OCI-M1 (cell line): ENCODE data around the gene IFT22.
A peak's percentile ranks its signal among the peaks of the same experiment; 100 is the strongest.
"Not testable (repeated sequence)": the region's sequence is repeated elsewhere in the genome, so short reads cannot be mapped to it uniquely, and the experiment has no call there.

ENCODE experiments used
- DNase-seq: peaks from one replicate; lab custom pipeline; 2025; lab: John Stamatoyannopoulos, UW

The IFT22 gene

GRCh38 chr7:101321491-101322401, at the start of gene IFT22:
TSS of gene IFT22 (minus strand) at chr7:101321812. CDS start at chr7:101321709, 103 bp downstream.
- peak; percentile 100 for DNase-seq

GRCh38 chr7:101370836-101371235, 49.2 kb upstream of the IFT22 start:
- peak; percentile 48 for DNase-seq

- DNase-seq = no peak
Observed at GRCh38 chr7:101368422-101369165, 47.0 kb upstream of the IFT22 start.

- DNase-seq = no peak
Observed at GRCh38 chr7:101367676-101368075, 46.1 kb upstream of the IFT22 start.

- DNase-seq = no peak
Observed at GRCh38 chr7:101365956-101366355, 44.3 kb upstream of the IFT22 start.

DNA sequence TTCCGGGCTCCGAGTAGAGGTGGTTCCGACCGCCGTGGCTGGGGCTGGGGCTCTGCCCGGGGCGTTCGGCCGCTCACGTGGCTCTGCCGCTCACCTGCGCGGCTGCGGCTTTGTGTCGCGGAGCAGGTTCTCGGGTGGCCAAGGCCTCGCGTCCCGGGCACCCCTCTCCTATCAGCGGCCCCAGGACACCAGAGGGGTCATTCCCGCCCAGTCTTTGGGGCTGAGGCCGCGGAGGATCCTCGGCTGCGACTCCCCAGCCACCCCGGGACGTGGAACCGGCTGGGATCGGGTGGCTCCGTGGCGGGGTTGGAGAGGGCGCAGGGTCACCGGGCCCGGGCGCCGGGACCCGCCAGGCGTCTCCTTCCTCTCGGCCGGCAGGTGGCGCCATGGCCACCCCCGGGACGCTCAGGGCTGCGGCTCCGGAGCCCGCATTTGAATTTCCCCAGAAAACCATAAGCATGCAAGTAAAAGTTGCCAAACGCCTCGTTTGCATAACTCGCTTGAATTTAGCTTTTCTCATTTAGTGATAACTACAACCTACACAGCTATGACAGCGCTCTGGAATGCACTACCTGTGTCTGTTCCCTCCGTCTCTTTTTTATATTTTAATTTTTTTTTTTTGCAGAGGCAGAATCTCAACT, 42.2 kb upstream of the IFT22 start:
- DNase-seq = peak; percentile 95

DNA sequence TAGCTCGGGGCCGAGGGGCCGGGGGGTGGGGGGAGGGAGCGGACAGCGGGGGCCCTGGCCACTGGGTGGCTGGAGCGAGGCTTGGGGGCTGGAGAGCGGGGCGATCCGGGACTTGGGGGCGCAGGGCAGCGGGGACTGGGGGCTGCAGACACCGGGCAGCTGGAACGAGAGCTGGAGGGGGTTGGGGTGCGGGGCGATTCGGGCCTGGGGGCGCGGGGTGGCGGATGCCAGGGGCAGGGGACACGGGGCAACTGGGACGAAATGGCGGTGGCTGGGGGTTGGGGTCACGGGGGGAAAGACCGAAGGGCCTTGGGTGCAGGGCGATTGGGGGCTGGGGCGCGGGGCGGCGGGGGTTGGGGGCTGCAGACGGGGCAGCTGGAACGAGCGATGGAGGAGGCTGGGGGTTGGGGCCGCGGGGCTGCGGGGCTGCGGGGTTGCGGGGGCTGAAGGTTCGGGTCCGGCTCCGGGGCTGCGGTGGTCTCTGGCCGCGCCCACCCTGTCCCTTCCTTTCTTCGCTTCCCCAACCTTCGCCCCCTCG, 41.7 kb upstream of the IFT22 start:
- DNase-seq = no peak

DNA sequence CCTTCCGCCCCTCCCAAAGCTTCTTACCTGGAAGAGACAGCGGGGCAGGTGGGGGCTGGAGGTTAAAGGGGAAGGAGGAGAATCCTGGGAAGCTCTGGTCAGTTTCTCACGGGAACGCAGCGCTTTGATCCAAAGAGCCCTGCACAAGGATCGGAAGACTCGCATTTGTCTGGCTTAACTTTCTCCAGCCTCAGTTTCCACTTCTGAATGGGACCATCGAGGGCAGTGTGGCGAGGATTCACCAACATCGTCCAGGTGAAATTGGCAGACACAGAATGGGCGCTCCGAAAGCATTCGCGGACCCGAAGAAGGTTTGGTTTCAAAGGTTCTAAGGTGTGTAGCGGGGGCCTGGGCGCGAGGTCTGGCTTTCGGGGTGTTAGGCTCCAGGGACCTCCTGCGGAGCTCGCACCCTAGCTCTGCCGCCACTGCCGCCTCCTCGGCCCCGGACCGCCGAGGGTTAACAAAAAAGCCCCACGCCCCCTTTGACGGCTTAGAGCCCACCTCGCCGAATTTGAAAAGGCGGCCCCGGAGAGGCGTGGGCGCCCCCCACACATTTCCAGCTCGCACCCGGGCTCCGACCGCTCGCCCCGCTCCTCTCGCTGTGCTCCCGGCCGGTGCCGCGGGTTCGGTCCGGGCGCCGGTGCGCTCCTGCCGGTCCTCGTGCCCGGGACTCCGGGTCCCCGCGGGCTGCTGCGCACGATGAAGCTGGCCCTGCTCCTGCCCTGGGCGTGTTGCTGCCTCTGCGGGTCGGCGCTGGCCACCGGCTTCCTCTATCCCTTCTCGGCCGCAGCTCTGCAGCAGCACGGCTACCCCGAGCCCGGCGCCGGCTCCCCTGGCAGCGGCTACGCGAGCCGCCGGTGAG, 41.0 kb upstream of the IFT22 start, which contains the start of gene COL26A1:
TSS of gene COL26A1 (plus strand) at position 542 of the 862 bp plus-strand sequence. CDS start at position 700, 158 bp downstream.
- DNase-seq = peak; percentile 63

DNA sequence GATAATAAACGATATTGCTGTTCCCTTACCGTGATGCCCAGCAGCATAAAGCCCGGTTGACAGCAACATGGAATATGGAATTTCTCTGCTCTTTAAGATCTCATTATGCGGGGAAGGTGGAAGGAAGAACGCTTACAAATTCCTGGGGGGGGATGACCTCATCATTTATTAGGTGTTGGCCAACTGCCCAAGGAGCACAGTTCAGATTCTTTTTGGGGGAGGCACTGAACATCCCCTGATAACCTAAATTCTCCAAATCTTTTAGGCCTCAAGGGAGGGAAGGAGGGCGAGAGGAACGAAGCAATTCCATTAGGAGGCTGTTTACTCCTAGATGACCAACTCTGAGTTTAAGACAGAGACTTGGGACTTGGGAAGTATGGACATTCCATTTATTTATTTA, 35.8 kb upstream of the IFT22 start:
- no peak for DNase-seq

DNA sequence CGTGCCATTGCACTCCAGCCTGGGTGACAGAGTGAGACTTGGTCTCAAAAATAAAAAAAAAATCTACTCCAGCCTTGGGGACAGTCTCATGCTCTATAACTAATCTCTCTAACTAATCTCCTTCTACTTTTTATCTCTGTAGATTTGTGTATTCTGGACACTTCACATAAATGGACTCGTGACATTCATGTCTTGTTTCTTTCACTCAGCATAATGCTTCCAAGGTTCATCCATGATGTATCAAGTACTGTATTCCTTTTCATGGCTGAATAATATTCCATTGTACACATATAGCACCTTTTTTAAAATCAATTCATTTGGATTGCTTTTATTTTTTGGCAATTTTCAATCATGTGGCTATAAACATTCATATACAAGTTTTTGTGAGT, 31.3 kb upstream of the IFT22 start:
- peak; percentile 66 for DNase-seq

- peak; percentile 36 for DNase-seq
Observed at GRCh38 chr7:101349300-101349699, 27.7 kb upstream of the IFT22 start.

DNA sequence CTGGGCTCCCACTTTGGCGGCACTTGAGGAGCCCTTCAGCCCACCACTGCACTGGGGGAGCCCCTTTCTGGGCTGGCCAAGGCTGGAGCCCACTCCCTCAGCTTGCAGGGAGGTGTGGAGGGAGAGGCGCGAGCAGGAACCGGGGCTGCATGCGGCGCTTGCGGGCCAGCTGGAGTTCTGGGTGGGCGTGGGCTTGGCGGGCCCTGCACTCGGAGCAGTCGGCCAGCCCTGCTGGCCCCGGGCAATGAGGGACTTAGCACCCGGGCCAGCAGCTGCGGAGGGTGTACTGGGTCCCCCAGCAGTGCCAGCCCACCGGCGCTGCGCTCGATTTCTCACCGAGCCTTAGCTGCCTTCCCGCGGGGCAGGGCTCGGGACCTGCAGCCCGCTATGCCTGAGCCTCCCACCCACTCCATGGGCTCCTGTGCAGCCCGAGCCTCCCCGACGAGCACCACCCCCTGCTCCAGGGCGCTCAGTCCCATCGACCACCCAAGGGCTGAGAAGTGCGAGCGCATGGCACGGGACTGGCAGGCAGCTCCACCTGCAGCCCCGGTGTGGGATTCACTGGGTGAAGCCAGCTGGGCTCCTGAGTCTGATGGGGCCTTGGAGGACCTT, 26.9 kb upstream of the IFT22 start:
- not testable (repeated sequence) for DNase-seq

GRCh38 chr7:101347477-101347876, 25.9 kb upstream of the IFT22 start:
- DNase-seq = no peak

DNA sequence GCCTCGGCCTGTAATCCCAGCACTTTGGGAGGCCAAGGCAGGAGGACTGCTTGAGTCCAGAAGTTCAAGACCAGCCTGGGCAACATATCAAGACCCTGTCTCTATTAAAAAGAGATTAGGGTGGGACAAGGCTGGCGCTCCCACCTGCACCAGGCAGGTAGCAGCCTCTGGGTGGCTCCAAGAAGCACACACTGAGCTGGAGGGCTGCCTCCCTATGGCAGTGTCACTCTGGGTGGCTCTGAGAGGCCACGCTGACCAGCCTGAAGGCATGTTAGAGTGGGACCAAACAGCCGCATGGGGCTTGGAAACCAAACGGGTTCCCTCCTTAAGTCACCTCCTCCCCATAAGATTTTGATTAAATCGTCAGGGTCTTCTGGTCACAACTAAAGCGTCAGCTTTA, 21.3 kb upstream of the IFT22 start:
- no peak for DNase-seq

- DNase-seq = no peak
Observed at GRCh38 chr7:101340379-101340778, 18.8 kb upstream of the IFT22 start.

- peak; percentile 80 for DNase-seq
Observed at GRCh38 chr7:101333912-101334311, 12.3 kb upstream of the IFT22 start.

DNA sequence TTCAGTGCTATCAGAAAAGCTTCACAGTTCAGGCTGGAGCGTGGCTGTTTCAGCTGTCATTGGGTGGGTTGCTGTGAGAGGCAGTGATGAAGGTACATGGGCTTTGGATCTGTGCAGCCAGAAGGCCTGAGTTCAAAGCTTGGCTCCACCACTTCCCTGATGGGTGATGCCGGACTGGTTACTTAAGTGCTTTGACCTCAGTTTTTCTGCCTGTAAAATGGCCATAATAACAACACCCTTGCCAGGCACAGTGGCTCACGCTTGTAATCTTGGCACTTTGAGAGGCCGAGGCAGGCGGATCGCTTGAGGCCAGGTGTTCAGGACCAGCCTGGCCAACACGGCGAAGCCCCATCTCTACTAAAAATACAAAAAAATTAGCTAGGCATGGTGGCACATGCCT, 10.4 kb upstream of the IFT22 start:
- DNase-seq = no peak

- DNase-seq = no peak
Observed at GRCh38 chr7:101330011-101330484, 8.4 kb upstream of the IFT22 start.

GRCh38 chr7:101328159-101328558, 6.5 kb upstream of the IFT22 start:
- no peak for DNase-seq

DNA sequence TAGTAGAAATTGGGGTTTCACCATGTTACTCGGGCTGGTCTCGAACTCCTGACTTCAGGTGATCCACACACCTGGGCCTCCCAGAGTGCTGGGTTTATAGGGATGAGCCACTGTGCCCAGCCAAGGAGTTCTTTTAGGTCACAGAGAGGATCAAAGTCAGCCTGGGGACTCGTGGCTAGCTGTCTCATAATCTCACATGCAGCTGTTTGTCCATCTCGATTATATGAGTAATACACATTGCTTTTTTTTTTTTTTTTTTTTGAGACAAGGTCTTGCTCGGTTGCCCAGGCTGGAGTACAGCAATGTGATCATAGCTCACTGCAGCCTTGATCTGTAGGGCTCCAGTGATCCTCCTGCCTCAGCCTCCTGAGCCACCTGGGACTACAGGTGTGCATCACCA, 2.2 kb downstream of the IFT22 start:
- DNase-seq = no peak

GRCh38 chr7:101315336-101315735, 6.3 kb downstream of the IFT22 start:
- DNase-seq = peak; percentile 93
